ENCODE data around the gene WDR90. TPM values are rescaled to one million over a fixed set of nuclear protein-coding genes. Genes with fewer than 3 reads are reported as not detected.

The WDR90 gene
- total RNA-seq, 1 donor from 2014 or later = 34.9 TPM

DNA sequence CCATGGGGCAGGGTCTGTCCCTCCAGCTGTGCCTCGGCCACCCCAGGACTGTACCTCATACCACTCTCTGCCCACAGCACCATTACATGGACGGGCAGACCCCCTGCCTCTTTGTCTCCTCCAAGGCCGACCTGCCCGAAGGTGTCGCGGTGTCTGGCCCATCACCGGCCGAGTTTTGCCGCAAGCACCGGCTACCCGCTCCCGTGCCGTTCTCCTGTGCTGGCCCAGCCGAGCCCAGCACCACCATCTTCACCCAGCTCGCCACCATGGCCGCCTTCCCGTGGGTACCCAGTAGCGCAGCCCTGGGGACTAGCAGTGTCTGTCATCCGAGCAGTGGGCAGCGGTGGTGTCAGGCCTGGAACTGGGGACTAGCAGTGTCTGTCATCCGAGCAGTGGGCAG lies 23.7 kb downstream of the WDR90 start:
- Histone ChIP-seq H3K27me3 (no peaks in the 10 kb centered on the region), H3K36me3 (peaks cover 0 to 42% of the 10 kb centered on the region in 2 donors), H3K4me1 (peaks cover 48% of the 10 kb centered on the region), H3K4me3 (no peak overlapping the region), H3K9me3 (no peaks in the 10 kb centered on the region), H3K27ac (no peak overlapping the region)
- no peak for TF ChIP-seq CTCF (IDR thresholded peaks at IDR 0.05)
- no peak for TF ChIP-seq POLR2AphosphoS5 (IDR thresholded peaks at IDR 0.05; ENCODE audit: insufficient read depth in 1 of 2, low read depth in 1 of 2)
- TF ChIP-seq POLR2A (IDR thresholded peaks at IDR 0.05) = no peak
- intact Hi-C loops (cut with DNase I) = no loop called here
- DNase-seq (ENCODE audit: extremely low spot score in 2 of 2) = no peak

- no peaks in the 10 kb centered on the region for H3K27me3 ChIP-seq
- intact Hi-C loops (cut with DNase I) = no loop called here
- DNase-seq (ENCODE audit: extremely low spot score in 2 of 2) = no peak
- no peak overlapping the region for H3K4me3 ChIP-seq
- TF ChIP-seq POLR2AphosphoS5 (IDR thresholded peaks at IDR 0.05; ENCODE audit: insufficient read depth in 1 of 2, low read depth in 1 of 2) (no peak), CTCF (IDR thresholded peaks at IDR 0.05) (no peak), POLR2A (IDR thresholded peaks at IDR 0.05) (no peak)
- no peaks in the 10 kb centered on the region for H3K9me3 ChIP-seq
- peaks cover 45% of the 10 kb centered on the region for H3K4me1 ChIP-seq
- H3K27ac ChIP-seq = no peak overlapping the region
- H3K36me3 ChIP-seq = peaks cover 0 to 42% of the 10 kb centered on the region in 2 donors
Observed at GRCh38 chr16:673399-673991, 24.3 kb downstream of the WDR90 start.

- peaks cover 43% of the 10 kb centered on the region for H3K4me1 ChIP-seq
Observed at GRCh38 chr16:674214-674881, 25.2 kb downstream of the WDR90 start.

DNA sequence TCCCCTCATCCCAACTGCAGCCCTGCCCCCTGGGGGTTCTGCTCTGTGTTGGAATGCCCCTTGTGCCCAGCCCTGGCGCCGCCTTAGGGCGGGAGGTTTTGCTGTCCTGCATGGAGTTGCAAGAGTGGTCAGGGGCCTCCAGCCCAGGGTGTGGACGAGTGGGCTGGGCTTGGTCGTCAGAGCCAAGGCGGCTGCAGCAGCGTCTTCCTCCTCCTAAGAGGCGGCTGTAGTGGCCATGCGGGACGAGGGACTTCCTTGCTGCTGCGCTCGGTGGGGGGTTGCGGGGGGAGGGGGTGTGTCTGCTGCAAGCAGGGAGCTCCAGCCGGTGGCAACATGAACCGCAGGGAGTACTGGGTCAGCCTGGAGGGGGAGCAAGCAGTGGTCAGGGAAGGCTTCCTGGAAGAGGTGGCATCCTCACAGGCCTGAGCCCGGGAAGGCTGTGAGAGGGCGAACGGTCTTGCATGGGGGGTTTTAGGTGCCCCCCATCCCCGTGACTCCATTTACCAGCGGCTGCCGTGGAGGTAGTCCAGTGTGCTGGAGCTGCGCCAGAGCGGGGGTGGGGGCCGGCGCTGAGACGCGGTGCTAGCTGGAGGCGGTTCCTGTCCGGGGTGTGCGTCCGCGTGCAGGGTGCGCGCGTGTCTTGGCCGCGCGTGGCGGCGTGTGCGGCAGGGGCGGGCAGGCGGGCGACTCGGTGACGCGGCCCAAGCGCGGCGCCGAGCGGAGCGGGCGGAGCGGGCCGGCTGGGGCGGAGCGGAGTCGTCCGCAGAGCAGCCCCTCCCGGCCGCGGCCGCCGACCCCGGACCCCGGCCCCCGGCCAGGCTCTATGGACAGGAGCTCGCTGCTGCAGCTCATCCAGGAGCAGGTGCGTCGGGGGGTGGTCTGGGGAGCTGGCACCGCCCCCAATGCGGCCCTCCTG lies 26.1 kb downstream of the WDR90 start, which contains the start of gene RHBDL1:
Gene RHBDL1, plus strand, starts transcription at position 704 of the 916 bp plus-strand sequence. Its CDS starts 120 bp downstream, at position 824.
- TF ChIP-seq CTCF (IDR thresholded peaks at IDR 0.05) (no peak), POLR2A (IDR thresholded peaks at IDR 0.05) (no peak), POLR2AphosphoS5 (IDR thresholded peaks at IDR 0.05; ENCODE audit: insufficient read depth in 1 of 2, low read depth in 1 of 2) (no peak)
- Histone ChIP-seq H3K4me1 (peaks cover 43% of the 10 kb centered on the region), H3K9me3 (no peaks in the 10 kb centered on the region), H3K36me3 (peaks cover 0 to 34% of the 10 kb centered on the region in 2 donors), H3K4me3 (peak within 1 kb of the TSS; percentile 27 to 51), H3K27me3 (no peaks in the 10 kb centered on the region), H3K27ac (peak within 1 kb of the TSS; percentile 15)
- no peak for DNase-seq (ENCODE audit: extremely low spot score in 2 of 2)
- intact Hi-C loops (cut with DNase I) = no loop called here

More at GRCh38 chr16:674214-674881, 25.2 kb downstream of the WDR90 start:
- Histone ChIP-seq H3K27ac (no peak overlapping the region), H3K36me3 (peaks cover 0 to 42% of the 10 kb centered on the region in 2 donors), H3K4me3 (no peak overlapping the region), H3K27me3 (no peaks in the 10 kb centered on the region), H3K9me3 (no peaks in the 10 kb centered on the region)
- TF ChIP-seq POLR2A (IDR thresholded peaks at IDR 0.05) (no peak), POLR2AphosphoS5 (IDR thresholded peaks at IDR 0.05; ENCODE audit: insufficient read depth in 1 of 2, low read depth in 1 of 2) (no peak), CTCF (IDR thresholded peaks at IDR 0.05) (no peak)
- no peak for DNase-seq (ENCODE audit: extremely low spot score in 2 of 2)
- intact Hi-C loops (cut with DNase I) = no loop called here
